Measurements from ENCODE around the gene B3GNT8. TPM values are rescaled to one million over a fixed set of nuclear protein-coding genes. Genes with fewer than 3 reads are reported as not detected.

Gene B3GNT8
- total RNA-seq, 1 experiment from 2014 or later: not detected

DNA sequence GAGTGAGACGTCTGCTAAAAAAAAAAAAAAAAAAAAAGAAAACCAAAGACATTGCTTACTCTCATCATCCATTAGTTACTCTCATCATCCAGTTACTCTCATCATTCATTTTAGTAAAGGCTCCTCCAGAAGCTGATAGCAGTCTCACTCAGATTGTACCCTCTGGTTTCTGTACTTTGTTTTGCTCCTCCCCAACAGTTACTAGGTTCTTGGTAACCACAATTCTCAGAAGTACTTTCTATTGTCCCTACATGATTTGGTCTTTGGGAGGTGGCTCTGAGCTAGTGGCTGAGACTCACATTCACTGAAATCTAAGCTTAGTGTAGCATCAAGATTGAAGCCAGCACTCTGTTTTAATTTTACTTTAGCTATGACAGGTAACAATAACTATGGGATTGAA, 30.1 kb upstream of the B3GNT8 start:
- CTCF ChIA-PET: interaction anchor here (0.8 kb wide), 1 partner anchor 9 kb away, joined by 3 read pairs; no protein-coding TSS in a partner anchor
- H3K9me2 ChIP-seq (ENCODE audit: insufficient read depth): no peaks in the 10 kb centered on the region

More for the DNA sequence above, 30.1 kb upstream of the B3GNT8 start:
- BruUV-seq (replicated peaks): no TSS peak
- no peaks in the 10 kb centered on the region for H3K36me3 ChIP-seq (ENCODE audit: control insufficient read depth in 1 of 2, insufficient read depth in 2 of 2, low read length in 2 of 2)
- intact Hi-C loops (cut with micrococcal nuclease): no loop called here
- no peak overlapping the region for H3K4me2 ChIP-seq (ENCODE audit: low read length)
- H3K27me3 ChIP-seq (ENCODE audit: insufficient read depth, low read length): peaks cover 39% of the 10 kb centered on the region
- no peak overlapping the region for H2AFZ ChIP-seq (ENCODE audit: low read depth, low read length, poor library complexity, severe bottlenecking)
- POLR2A ChIA-PET: no interaction called here
- H3K9ac ChIP-seq (ENCODE audit: low read length): no peak overlapping the region
- TF ChIP-seq, protein P1, sequence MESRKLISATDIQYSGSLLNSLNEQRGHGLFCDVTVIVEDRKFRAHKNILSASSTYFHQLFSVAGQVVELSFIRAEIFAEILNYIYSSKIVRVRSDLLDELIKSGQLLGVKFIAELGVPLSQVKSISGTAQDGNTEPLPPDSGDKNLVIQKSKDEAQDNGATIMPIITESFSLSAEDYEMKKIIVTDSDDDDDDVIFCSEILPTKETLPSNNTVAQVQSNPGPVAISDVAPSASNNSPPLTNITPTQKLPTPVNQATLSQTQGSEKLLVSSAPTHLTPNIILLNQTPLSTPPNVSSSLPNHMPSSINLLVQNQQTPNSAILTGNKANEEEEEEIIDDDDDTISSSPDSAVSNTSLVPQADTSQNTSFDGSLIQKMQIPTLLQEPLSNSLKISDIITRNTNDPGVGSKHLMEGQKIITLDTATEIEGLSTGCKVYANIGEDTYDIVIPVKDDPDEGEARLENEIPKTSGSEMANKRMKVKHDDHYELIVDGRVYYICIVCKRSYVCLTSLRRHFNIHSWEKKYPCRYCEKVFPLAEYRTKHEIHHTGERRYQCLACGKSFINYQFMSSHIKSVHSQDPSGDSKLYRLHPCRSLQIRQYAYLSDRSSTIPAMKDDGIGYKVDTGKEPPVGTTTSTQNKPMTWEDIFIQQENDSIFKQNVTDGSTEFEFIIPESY (IDR thresholded peaks at IDR 0.05; ENCODE audit: extremely low read depth, insufficient replicate concordance, low read length): no peak
- no peak for TF ChIP-seq POLR2AphosphoS5 (IDR thresholded peaks at IDR 0.05; ENCODE audit: low read depth, low read length)
- TF ChIP-seq, protein P2, sequence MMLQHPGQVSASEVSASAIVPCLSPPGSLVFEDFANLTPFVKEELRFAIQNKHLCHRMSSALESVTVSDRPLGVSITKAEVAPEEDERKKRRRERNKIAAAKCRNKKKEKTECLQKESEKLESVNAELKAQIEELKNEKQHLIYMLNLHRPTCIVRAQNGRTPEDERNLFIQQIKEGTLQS (IDR thresholded peaks at IDR 0.05): no peak
- no peak for TF ChIP-seq ZFX (IDR thresholded peaks at IDR 0.05)
- TF ChIP-seq FOSL1 (IDR thresholded peaks at IDR 0.05; ENCODE audit: low read depth): no peak
- TF ChIP-seq CEBPB (IDR thresholded peaks at IDR 0.05; ENCODE audit: low read depth): no peak
- TF ChIP-seq SP1 (IDR thresholded peaks at IDR 0.05; ENCODE audit: low read depth): no peak
- TF ChIP-seq RAD21 (IDR thresholded peaks at IDR 0.05; ENCODE audit: low read depth): no peak
- TF ChIP-seq, protein P3, sequence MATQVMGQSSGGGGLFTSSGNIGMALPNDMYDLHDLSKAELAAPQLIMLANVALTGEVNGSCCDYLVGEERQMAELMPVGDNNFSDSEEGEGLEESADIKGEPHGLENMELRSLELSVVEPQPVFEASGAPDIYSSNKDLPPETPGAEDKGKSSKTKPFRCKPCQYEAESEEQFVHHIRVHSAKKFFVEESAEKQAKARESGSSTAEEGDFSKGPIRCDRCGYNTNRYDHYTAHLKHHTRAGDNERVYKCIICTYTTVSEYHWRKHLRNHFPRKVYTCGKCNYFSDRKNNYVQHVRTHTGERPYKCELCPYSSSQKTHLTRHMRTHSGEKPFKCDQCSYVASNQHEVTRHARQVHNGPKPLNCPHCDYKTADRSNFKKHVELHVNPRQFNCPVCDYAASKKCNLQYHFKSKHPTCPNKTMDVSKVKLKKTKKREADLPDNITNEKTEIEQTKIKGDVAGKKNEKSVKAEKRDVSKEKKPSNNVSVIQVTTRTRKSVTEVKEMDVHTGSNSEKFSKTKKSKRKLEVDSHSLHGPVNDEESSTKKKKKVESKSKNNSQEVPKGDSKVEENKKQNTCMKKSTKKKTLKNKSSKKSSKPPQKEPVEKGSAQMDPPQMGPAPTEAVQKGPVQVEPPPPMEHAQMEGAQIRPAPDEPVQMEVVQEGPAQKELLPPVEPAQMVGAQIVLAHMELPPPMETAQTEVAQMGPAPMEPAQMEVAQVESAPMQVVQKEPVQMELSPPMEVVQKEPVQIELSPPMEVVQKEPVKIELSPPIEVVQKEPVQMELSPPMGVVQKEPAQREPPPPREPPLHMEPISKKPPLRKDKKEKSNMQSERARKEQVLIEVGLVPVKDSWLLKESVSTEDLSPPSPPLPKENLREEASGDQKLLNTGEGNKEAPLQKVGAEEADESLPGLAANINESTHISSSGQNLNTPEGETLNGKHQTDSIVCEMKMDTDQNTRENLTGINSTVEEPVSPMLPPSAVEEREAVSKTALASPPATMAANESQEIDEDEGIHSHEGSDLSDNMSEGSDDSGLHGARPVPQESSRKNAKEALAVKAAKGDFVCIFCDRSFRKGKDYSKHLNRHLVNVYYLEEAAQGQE (IDR thresholded peaks at IDR 0.05; ENCODE audit: low read depth): no peak
- TF ChIP-seq ZNF274 (IDR thresholded peaks at IDR 0.05; ENCODE audit: low read depth, low read length): no peak
- no peak for TF ChIP-seq ELF1 (IDR thresholded peaks at IDR 0.05; ENCODE audit: borderline replicate concordance, low read depth)
- no peak for TF ChIP-seq CBX3 (IDR thresholded peaks at IDR 0.05; ENCODE audit: low read depth)
- DNase-seq (ENCODE audit: low read depth, low spot score): no peak
- no peaks in the 10 kb centered on the region for H4K20me1 ChIP-seq (ENCODE audit: insufficient read depth)
- 0 out of 4 replicates have a peak, but pooled peaks cover 0 to 3% of the 10 kb centered on the region in 2 experiments for H3K9me3 ChIP-seq (ENCODE audit: control insufficient read depth in 1 of 2, insufficient read depth in 1 of 2, low read depth in 1 of 2, low read length in 2 of 2)
- ATAC-seq: no peak
- RAD21 ChIA-PET (ENCODE audit: low non-redundant PET in 1 of 2, low total read pairs in 2 of 2, uncharacterized antibody in 2 of 2, unreplicated experiment in 2 of 2): no interaction called here
- no peaks in the 10 kb centered on the region for H3K79me2 ChIP-seq (ENCODE audit: insufficient read depth, low read length)
- no peak overlapping the region for H3K4me3 ChIP-seq (replicated peaks in 1 of 2; ENCODE audit: low read depth in 1 of 2, low read length in 2 of 2)
- no peak overlapping the region for H3K27ac ChIP-seq (ENCODE audit: low read depth, low read length)
- no peaks in the 10 kb centered on the region for H3K4me1 ChIP-seq (ENCODE audit: control insufficient read depth in 1 of 2, insufficient read depth in 2 of 2, low read length in 2 of 2)

Data from HCT116 (cell line).